GM23338 (cell line): ENCODE data around the gene TRIM64C.
"Not testable (repeated sequence)": the region's sequence is repeated elsewhere in the genome, so short reads cannot be mapped to it uniquely, and the experiment has no call there.

Experiments
- CREB1 ChIP-seq: fragments of 250-450 bp; sonication (Bioruptor Pico); IDR thresholded peaks from 2 replicates; pipeline ENCODE4 v1.5.0; 2020; ENCODE audit warnings: low read depth, mild to moderate bottlenecking, moderate library complexity
- CTCF ChIP-seq, 2 experiments: fragments of 200-600 bp in 1 of 2; sonication (generic) in 1 of 2; conservative IDR thresholded peaks; 2 replicates each; pipeline versions ENCODE4 v1.5.1 to v1.6.1; 2016 to 2017; ENCODE audit warnings: antibody characterized with exemption in 2 of 2, low read depth in 2 of 2, mild to moderate bottlenecking in 2 of 2, moderate library complexity in 1 of 2
- ETS1 ChIP-seq: IDR thresholded peaks from 2 replicates; pipeline ENCODE4 v1.6.1; 2016; ENCODE audit warnings: antibody characterized with exemption
- EZH2 ChIP-seq: fragments of 200-600 bp; sonication (generic); IDR thresholded peaks from one replicate; pipeline ENCODE4 v1.8.0; 2017; ENCODE audit warnings: antibody characterized with exemption, mild to moderate bottlenecking, low read depth; ENCODE audit not compliant: unreplicated experiment
- EZH2phosphoT487 ChIP-seq: fragments of 200-600 bp; sonication (generic); IDR thresholded peaks from one replicate; pipeline ENCODE4 v1.8.1; 2018; ENCODE audit warnings: antibody characterized with exemption; ENCODE audit not compliant: unreplicated experiment
- JUNB ChIP-seq: IDR thresholded peaks from one replicate; pipeline ENCODE4 v1.6.1; 2016; ENCODE audit warnings: antibody characterized with exemption; ENCODE audit not compliant: unreplicated experiment
- POLR2AphosphoS5 ChIP-seq: IDR thresholded peaks from 2 replicates; pipeline ENCODE4 v1.6.1; 2016; ENCODE audit warnings: antibody characterized with exemption, low read depth
- REST ChIP-seq: IDR thresholded peaks from one replicate; pipeline ENCODE4 v1.6.1; 2018; ENCODE audit warnings: antibody characterized with exemption; ENCODE audit not compliant: unreplicated experiment
- STAT1 ChIP-seq: IDR thresholded peaks from one replicate; pipeline ENCODE4 v1.6.1; 2016; ENCODE audit warnings: antibody characterized with exemption; ENCODE audit not compliant: unreplicated experiment
- ZNF114 ChIP-seq: fragments of 250-450 bp; sonication (Bioruptor Pico); IDR thresholded peaks from 2 replicates; pipeline ENCODE4 v1.5.0; 2020; ENCODE audit warnings: mild to moderate bottlenecking, moderate library complexity
- ZNF331 ChIP-seq: fragments of 250-450 bp; sonication (Bioruptor Pico); IDR thresholded peaks from 2 replicates; pipeline ENCODE4 v1.5.0; 2020; ENCODE audit warnings: low read depth, mild to moderate bottlenecking, moderate library complexity
- ZNF462 ChIP-seq: fragments of 250-450 bp; sonication (Bioruptor Pico); IDR thresholded peaks from 2 replicates; pipeline ENCODE4 v1.5.0; 2020; ENCODE audit warnings: mild to moderate bottlenecking, moderate library complexity

GRCh38 chr11:49048229-49048628 lies 10.7 kb downstream of the TRIM64C start:
- not testable (repeated sequence) for TF ChIP-seq CTCF (conservative IDR thresholded peaks at IDR 0.05; ENCODE audit: low read depth in 2 of 2); EZH2; EZH2phosphoT487; POLR2AphosphoS5; ZNF331 (CRISPR knock-in tag); ETS1; STAT1; CREB1 (CRISPR knock-in tag); JUNB; ZNF114; ZNF462 (CRISPR knock-in tag)
- peak; percentile 67 for TF ChIP-seq REST
